Fibroblast of skin of back (primary cell): Measurements from ENCODE around the gene TFCP2L1.
"Not testable (repeated sequence)": the region's sequence is repeated elsewhere in the genome, so short reads cannot be mapped to it uniquely, and the experiment has no call there.

Experiments
- DNase-seq: peaks from one replicate; pipeline ENCODE4 v3.0.0-alpha.2; 2013

The TFCP2L1 gene

DNA sequence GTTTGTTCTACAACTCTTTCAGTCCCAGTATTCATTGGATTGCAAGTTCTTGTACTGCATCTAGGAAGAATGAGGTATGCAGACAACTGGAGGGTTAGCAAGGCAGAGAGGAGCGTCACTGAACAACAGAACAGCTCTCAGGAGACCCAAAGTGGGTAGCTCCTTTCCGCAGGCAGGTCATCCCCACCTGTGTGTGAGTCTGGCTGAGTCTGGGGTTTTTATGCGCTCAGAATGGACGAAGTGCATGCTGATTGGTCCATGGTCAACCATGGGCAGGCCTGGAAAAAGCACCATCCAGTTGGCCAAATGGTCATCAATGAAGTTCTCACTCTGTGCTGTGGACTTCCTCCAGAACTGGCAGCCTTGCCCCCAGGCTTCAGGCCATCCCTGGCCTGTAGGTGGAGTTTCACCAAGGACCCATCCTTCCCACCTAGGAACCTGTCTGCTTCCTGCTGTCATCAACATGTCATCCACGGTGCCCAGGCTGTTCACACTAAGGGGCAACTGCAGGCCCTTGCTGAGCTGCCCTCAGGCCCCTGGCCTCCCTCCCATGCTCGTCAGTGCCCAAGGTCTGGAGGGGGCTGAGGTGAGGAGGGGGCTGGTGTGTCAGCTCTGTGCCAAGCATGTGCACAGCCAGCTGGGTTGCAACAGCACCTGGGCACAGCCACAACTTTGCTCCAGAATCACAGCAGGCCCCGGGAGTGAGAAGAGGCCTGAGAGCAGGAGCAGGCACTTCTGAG lies 11.1 kb upstream of the TFCP2L1 start:
- no peak for DNase-seq

DNA sequence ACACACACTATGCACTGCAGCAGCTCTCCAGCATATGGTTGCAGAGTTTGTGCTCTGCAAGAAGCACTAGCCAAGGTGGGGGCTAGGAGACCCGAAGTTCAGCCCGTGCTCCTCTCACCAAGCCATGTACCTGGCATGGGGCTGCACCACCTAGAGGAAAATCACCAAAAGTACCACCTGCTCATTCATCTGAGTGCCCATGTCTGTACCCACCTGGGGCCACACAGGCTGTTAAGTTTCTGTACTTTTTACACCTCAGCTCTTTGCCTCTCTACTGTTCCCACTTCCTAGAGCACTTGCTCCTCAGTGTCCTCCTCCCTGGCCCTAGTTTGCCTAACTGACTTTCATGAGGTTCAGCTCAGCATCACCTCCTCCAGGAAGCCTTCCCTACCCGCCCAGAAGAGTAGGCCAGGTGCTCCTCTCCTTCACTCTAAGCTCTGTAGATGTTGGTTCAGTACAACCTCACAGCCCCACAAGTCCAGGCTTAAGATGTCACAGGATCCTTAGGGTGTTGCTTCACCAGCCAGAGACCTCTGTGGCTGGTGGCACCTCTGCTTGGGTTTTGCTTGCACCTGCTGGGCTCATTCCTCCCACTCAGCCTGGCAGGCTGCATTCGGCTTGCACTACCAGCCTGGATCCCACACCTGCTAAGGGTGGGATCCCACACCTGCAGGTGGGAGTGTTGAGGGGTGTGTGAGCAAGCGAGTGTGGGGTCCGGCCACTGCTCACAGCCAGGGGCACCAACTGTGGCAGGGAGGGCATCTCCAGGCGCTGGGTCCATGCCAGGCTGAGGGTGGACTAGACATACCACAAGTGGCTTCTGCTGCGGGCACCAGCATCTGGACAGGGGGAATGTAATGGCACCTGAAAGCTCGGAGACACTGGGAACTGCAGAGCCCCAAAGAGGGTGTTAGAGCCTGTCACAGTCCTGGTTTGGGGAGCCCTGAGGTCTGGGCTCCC lies 10.2 kb upstream of the TFCP2L1 start:
- DNase-seq = no peak

DNA sequence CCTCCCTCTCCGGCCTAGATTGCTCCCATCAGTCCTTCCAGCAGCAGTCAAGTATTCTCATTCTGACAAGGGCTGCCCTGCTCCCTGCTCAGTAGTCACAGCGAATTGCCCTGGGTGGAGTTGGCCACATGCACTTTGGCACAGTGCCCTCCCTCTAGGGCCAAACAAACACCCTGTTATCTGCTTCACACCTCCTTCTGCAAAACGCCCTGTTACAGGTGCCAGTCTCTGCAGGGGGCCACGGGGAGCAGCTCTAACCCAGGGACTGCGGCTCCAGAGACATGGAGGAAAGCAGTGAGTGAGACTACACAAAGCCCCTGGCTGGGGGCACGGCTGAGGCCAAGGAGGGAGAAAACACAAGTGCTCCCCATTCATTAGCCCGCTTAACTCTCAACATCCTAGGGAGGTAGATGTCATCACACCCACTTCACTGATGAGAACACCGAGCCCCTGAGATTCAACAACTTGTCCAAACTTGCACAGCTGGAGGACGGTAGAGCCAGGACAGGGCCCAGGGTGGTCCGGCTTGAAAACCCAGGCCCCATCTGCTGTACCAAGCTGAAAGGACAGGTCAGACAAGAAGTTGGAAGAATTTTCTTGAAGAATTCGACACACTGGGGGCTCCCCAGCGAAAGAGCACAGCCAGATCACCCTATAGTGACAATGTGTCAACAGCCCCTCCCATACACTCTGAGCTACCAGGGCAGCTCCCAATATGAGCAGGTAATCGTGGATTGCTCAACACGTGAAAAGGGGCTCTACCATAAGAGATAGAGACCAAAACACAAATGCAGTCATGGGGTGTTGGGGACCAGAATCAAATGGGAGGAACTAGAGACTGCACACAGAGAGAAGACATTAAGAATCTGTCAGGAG lies 8.7 kb upstream of the TFCP2L1 start:
- DNase-seq = no peak

DNA sequence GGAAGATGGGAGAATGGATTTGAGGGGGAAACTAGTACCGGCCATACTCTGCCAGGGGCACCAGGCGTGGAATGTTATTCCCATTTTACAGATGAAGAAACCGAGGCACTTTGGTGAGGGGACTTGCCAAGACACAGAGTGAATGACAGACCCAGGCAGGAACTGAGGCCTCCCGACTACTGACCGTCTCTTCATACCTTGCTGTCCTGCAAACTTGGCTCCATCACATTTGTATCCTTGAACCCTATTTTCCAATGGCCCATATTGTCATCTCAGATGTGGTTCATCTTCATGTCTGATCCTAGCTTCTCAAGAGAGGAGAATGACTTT lies 6.2 kb upstream of the TFCP2L1 start:
- DNase-seq = no peak

DNA sequence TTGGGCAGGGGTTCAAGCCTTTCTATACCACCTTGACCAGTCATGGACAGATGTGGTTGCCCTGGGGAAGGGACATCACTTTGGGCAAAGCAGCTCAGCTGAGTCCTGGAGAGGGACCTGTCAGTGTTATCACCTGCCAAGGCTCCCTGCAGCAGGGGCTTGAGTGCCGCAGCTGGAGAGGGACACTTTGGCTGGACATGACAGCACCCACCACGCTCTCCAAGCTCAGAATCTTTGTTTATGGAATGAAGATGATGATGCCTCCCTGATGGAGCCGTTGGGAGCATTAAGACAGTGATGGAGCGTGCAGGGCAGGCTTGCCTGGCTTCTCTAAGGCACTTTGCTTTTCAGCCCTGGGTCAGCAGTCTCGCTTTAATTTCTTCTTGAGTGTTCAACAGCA lies 4.3 kb upstream of the TFCP2L1 start:
- DNase-seq = no peak

DNA sequence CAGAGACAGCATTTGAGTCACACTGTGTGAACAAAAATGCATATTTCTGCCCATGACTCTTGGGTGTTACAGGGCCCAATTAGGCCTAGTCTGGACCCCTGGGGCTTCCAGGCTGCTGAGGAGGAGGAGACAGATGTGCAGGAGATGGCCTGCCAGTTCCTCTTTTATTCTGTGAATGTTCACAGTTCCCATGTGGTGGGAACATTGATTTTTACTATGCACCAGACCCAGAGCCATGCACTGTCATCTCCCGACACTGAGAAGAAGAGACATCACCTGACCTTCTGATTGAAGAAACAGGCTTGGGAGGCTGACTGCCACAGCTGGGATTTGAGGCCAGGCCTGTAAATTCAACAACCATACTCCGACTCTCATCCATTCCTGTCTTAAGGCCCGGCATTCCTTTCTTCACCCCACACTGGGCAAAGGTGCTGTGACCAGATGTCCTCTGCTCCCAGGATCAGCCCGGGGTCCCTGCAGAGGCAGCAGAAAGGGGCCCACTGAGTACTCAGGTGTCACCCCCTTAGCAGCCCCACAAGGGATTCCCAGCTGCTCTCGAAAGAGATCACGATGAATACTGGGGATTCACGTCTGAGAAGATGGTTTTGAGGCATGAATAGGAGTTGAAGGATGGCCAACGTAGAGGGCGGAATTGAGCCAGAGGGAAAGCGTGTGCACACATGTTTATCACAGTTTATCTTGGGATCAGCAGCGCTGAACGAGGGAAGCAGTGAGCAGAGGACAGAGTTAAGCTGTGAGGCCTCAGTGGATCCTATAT lies 3.6 kb upstream of the TFCP2L1 start:
- no peak for DNase-seq

DNA sequence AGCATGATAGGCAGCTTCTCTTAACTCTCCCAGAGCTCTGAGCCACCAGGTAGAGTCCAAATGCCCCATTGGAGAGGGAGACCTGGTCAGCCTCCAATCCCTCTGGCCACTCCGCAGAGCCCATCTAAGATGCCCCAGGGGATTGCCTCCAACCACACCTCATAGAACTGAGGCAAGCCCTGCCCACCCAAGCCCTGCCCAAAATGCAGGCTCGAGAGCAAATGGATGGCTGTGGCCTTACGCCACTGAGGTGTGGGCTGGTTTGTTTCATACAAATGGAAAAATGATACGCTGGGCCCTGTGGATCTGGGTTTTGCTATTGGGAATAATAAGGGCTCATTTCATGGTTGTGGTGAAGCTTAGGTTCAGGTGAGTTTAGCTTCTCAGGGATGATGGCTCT lies 3.0 kb upstream of the TFCP2L1 start:
- no peak for DNase-seq

DNA sequence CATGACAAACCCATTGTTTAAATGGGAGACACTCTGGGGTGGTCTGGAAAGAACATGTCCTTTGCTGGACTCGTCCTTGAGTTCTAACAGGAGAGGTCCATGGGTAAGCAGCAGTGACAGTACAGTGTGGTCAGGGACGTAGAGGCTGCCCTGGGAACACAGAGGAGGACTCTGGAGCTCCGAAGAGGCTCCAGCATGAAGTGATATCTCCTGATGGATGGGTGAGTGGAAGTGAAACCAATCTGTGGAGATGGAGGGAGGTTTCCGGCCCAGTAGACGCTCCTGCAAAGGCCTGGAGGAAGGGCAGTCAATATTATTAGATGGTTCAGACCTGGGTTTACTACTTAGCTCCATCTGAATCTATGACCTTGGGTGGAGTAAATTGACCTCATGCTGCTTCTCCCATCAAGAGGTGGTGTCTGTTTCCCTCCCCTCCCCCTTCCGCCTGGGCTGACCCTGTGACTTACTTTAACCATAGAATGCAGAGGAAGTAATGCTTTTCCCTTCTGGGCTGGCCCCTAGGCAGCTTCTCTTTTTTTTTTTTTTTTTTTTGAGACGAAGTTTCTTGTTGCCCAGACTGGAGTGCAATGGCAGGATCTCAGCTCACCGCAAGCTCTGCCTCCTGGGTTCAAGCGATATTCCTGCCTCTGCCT lies 2.3 kb upstream of the TFCP2L1 start:
- no peak for DNase-seq

DNA sequence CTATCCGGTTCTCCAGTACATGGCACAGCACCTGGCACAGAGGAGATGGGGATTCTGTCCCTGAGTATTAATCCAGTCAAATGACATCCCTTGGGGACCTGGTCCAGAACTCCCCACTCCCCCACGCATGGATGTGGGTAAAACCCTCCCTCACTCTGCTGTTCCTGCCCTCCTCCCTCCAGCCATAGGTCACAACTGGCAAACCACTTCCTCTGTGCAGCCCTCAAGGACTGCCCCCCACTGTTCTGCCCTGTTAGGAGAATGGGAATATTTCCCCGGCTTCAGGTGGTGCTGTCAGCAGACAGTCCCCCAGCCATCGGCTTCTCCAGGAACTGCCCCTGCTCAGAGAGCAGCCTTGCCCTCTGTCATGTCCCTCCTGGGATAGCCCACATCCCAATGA lies 1.5 kb upstream of the TFCP2L1 start:
- no peak for DNase-seq

DNA sequence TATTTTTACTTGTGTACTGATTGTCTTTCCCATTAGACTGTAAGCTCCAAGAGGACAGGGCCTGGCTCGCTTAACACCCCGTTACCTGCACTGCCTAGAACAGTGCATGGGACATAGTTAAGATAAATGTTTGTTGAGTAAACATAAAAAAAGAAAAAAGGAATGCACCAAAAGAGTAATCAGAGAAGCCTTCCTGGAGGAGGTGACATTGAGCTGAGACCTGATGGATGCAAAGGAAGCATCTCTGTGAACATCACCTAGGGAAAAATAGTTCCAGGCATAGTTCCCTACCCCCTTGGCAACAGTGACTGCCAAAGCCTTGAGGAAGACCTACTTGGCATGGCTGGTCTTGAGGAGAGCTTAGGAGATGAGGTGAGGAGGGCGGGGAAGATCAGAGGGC lies 924 bp upstream of the TFCP2L1 start:
- no peak for DNase-seq

DNA sequence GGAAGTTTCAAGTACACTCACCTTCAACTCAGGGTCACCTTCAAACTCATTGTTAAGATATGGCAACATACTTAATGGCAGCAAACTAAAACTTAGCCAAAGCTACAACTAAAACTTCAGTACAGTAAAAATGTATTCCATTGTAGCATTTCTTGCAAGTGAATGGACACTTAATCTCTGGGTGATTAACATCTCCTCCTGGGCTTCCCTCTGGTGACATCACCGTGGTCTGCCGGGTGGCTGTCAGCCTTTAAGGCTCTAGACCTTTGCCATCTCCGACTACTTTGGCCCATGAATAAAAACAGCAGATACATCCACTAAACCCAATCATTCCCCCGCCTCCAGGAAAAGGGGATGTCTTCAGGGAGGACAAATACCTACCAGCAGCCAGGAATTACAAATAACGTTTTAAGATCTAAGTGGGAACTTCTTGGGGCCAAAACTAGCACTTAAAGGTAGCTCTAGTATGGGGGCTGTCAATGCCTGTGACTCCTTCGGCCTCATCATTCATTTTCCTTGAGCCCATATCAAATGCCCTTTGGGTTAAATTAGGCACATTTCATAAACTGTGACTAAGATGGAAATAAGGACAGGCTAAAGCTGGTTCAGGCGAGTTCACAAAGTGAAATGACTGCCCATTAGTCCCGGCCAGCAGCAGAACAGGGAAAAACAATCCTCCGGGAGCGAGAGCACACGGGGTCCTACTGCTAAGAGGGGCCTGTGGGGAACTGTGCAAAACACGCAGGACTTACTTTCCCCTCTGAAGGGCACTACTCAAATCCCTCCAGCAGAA lies 1.1 kb downstream of the TFCP2L1 start:
- DNase-seq = no peak

DNA sequence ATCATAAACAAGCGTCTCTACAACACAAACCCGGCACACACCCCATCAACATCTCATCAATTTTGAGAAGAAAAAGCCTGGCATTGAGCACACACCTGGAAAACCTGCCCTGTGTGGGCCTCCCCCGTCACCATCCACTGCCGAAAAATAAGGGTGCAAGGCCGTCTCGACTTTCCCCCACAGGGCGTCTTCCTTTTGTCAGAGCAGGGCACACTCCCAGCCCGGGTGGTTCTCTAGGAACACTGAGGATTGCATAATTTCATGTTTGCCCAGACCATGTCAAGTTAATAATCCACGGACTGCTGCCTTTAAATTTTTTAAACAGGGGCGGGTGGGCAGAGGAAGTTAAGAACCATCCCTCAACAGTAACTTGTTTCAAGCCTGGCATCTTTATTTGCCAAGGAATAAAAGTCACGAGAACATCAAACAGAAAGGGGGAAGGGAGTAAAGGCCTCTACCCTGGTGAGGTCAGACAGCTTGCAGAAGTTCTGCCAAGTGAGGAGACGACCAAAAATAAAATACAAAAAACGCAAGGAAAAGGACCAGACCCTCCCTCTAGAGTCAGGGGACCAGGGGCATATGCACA lies 2.1 kb downstream of the TFCP2L1 start:
- no peak for DNase-seq

DNA sequence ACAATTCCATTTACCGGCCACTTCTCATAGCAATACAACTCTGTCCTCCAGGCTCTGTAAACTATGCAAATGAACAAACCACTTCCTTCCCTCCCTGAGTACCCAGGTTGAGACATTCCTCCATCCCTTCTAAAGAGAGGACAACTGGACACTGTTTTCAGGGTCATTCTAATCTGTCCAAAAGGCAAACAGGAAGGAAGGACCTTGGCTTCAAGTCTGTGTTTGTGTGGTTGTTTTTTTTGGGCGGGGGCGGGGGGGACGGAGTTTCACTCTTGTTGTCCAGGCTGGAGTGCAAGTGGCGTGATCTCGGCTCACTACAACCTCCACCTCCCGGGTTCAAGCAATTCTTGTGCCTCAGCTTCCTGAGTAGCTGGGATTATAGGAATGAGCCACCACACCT lies 3.3 kb downstream of the TFCP2L1 start:
- DNase-seq = no peak

DNA sequence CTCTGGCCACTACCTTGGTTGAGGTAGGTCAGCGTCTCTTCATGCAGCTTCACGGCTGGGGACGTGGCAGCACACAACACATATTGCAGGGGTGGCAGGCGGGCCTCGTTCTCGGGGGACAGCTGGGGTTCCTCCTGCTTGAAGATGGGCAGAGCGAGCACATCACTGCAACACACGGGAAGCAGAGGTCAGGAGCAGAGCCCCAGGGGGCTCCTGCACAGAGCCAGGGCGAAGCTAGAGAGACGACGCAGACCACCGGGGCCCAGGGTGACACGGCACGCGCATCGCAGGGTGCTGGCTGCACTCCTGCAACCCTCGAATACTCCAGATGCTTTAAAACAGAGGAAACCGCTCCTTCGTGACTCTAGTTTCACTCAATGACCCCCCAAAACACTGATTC lies 3.9 kb downstream of the TFCP2L1 start:
- DNase-seq = no peak

DNA sequence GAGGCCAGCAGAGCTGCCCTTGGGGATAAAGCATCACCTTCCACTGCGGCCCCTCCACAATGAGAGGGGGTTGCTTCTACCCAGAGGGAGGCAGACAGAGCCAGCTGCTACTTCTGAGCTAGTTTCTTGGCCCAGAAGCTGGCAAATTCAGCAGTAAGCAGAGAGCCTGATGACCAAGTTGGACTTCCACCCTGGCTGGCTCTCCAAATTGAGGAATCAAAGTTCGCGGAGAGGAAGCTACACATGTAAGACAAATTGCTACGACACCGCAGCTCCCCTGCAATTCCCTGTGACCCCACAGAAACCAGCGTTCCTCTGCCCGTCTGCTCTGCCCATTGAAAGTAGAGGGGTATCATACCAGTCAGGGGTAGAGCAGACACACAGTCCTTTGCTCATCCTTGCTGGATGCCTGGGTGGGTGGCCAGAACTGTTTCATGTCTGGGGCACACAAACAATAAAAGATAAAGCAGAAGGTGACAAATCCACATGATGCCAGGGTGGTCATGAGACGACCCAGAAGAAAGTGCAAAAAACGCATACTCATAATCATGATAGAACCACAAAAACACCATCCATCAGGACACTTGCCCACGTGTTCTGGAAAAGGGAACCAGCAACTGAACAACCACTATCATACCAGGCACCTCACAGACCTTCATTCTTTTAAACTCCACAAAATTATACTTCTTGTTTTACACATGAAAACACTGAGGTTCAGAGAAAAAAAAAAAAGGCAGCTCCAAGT lies 5.4 kb downstream of the TFCP2L1 start:
- no peak for DNase-seq

DNA sequence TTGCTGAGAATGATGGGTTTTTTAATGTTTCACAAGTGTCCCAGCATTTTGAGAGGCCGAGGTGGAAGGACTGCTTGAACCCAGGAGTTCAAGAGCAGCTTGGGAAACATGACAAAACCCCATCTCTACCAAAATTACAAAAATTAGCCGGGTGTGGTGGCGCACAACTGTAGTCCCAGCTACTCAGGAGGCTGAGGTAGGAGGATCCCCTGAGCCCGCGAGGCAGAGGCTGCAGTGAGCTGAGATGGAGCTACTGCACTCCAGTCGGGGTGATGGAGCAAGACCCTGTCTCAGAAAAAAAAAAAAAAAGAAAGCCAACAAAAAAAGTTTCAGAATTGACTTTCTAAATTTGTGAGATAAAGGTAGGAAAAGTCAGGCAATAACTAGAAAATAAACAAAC lies 8.7 kb downstream of the TFCP2L1 start:
- DNase-seq = no peak

DNA sequence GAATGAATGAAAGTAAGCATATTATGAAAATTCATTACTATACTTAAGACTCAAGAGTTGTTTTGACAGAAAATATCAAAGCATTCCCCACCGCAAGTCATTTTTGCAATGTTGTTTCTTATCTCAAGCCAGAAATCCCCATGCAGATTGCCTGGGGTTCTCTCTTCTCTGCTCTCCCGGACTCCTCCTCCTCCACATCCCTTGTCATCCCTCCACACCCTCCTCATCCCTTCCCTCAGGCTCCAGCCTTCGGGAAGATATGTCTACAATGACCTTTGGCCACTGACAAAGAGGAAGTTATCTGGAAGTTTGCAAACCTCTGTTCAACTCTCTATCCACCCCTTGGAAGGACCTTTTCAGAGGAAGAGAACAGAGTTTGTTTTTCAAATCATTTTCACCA lies 11.9 kb downstream of the TFCP2L1 start:
- DNase-seq = no peak

DNA sequence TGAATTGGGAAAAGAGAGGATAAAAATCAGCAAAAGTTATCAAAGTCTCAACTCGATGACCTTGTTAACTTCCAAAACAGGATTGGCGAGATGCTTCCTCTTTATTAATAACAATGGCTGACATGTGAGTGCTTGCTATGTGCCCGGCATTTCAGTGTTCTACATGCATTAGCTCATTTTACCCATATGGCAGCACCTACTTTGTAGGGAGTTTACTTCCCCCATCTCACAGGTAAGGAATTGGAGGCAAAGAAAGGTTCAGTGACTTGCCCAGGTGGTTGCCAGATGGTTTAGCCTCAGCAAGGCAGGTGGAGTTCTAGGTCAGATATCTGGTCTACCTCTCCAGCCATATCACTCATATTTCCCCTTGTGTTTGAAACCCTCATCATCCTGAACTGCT lies 12.4 kb downstream of the TFCP2L1 start:
- DNase-seq = no peak

DNA sequence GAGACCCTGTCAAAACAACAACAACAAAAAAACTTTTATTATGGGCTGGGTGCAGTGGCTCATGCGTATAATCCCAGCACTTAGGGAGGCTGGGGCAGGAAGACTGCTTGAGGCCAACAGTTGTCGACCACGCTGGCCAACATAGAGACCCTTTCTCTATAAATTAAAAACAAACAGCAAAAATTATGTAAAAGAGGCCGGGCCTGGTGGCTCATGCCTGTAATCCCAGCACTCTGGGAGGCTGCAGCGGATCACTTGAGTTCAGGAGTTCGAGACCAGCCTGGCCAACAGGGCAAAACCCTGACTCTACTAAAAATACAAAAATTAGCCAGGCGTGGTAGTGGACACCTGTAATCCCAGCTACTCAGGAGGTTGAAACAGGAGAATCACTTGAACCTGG lies 15.6 kb downstream of the TFCP2L1 start:
- not testable (repeated sequence) for DNase-seq
